GM21515 (cell line): ENCODE data around the gene QRFP.
A peak's percentile ranks its signal among the peaks of the same experiment; 100 is the strongest.

Source experiments
- ATAC-seq: cut with Tn5 transposase; IDR thresholded peaks from one replicate; pipeline ENCODE4 v1.9.1; 2021; ENCODE audit not compliant: unreplicated experiment

Gene QRFP

GRCh38 chr9:130872508-130872907, 24.1 kb downstream of the QRFP start:
- ATAC-seq = no peak

GRCh38 chr9:130872093-130872492, 24.5 kb downstream of the QRFP start:
- no peak for ATAC-seq

- no peak for ATAC-seq
Measured at GRCh38 chr9:130871395-130872062, 25.1 kb downstream of the QRFP start.

GRCh38 chr9:130870491-130871381, 25.9 kb downstream of the QRFP start:
- peak; percentile 48 for ATAC-seq

- no peak for ATAC-seq
Measured at GRCh38 chr9:130869250-130869649, 27.4 kb downstream of the QRFP start.

GRCh38 chr9:130868230-130868629, 28.4 kb downstream of the QRFP start:
- ATAC-seq = no peak

GRCh38 chr9:130867556-130867955, 29.1 kb downstream of the QRFP start:
- no peak for ATAC-seq

- no peak for ATAC-seq
Measured at GRCh38 chr9:130866474-130866965, 30.1 kb downstream of the QRFP start.

- no peak for ATAC-seq
Measured at GRCh38 chr9:130865921-130866320, 30.7 kb downstream of the QRFP start.

- no peak for ATAC-seq
Measured at GRCh38 chr9:130864541-130864940, 32.1 kb downstream of the QRFP start.

- no peak for ATAC-seq
Measured at GRCh38 chr9:130862747-130863146, 33.9 kb downstream of the QRFP start.

GRCh38 chr9:130862217-130862616, 34.4 kb downstream of the QRFP start:
- no peak for ATAC-seq

GRCh38 chr9:130861372-130862180, 35.0 kb downstream of the QRFP start:
- no peak for ATAC-seq

- ATAC-seq = no peak
Measured at GRCh38 chr9:130860458-130861316, 35.9 kb downstream of the QRFP start.

GRCh38 chr9:130858739-130859705, 37.6 kb downstream of the QRFP start:
- ATAC-seq = no peak

GRCh38 chr9:130857864-130858738, 38.5 kb downstream of the QRFP start:
- ATAC-seq = no peak

GRCh38 chr9:130856474-130856873, 40.1 kb downstream of the QRFP start:
- no peak for ATAC-seq

- ATAC-seq = no peak
Measured at GRCh38 chr9:130854835-130855234, 41.8 kb downstream of the QRFP start.
